COLO668 (cell line): ENCODE measurements around the gene DUS3L.

Experiments
- DNase-seq: peaks from one replicate; lab custom pipeline; 2025; ENCODE audit not compliant: unreplicated experiment; lab: John Stamatoyannopoulos, UW

DUS3L gene

GRCh38 chr19:5822181-5822844, 31.4 kb upstream of the DUS3L start:
- DNase-seq = peak; percentile 47

DNA sequence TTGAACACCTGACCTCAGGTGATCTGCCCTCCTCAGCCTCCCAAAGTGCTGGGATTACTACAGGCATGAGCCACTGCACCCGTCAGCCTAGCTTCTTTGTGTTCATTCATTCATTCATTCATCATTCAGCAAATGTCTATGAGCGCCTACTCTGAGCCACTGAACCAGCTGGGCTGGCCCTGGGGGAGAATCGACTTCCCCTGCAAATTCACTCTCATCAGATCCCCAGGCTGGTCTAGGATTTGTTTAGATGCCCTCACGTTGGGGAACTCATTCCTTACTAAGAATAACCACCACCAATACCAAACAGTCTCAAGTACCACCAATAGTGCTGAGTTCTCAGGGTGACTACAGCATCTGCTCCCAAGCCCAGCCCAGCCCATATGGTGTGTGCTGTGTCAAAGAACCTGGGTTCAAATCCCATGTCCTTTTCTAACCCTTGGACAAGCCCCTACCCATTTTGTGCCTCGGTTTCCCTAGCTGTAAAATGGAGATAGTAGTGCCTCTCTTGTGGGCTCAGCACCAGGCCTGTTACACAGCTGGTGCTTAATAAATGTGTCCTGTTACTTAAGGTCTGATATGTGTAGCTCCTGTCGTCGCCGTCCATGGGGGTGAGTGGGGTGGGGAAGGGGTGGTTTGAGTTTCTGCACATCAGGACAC, 30.7 kb upstream of the DUS3L start:
- no peak for DNase-seq

DNA sequence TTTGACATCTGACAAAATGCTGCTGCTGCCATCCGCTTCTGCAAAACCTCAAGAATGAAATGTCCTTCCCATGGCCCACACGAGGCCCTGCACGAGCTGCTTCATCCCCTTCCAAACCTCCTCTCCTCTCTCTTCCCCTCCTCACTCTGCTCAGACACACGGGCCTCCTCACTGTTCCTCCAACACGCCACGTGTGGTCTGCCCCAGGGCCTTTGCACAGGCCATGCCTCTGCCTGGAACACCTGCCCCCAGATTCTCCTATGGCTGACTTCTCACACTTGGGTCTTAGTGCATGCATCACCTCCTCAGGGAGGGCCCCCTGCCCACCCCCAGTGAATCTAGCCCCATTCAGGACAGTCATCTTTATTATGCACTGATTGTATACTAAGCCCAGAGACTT, 29.8 kb upstream of the DUS3L start:
- no peak for DNase-seq

- DNase-seq = no peak
These were observed 27.6 kb upstream of the DUS3L start for GRCh38 chr19:5818594-5818993.

DNA sequence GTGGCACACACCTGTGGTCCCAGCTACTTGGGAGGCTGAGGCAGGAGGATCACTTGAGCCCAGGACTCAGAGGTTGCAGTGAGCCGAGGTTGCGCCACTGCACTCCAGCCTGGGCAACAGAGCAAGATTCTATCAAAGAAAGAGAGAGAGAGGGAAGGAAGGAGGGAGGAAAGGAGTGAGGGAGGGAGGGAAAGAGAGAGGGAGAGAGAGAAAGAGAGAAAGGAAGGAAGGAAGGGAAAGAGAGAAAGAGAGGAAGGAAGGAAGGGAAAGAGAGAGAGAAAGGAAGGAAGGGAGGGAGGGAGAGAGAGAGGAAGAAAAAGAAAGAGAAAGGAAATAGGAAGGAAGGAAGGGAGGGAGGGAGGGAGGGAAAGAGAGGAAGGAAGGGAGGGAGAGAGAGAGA, 26.3 kb upstream of the DUS3L start:
- no peak for DNase-seq

DNA sequence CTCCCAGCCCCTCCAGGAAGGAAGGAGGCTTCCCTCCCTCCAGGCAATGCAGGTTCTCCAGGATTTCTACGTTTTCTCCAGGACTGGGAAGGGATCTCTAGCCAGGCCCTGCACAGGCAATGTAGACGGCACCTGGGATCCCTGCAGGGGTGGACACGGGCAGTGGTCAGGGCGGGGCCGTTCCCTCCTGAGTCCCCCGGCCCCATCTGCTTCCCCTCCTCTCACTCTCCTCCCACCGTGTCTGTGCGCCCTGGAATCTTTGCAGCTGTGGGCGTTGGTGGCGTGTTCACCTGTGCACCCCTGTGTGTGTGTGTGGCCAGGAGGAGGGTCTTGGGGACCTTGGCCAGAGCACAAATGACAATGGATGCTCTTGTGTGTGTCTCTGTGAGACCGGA, 23.9 kb upstream of the DUS3L start:
- no peak for DNase-seq

GRCh38 chr19:5814123-5814851, 23.3 kb upstream of the DUS3L start:
- no peak for DNase-seq

- no peak for DNase-seq
These were observed 20.2 kb upstream of the DUS3L start for GRCh38 chr19:5811117-5811516.

- DNase-seq = no peak
These were observed 18.5 kb upstream of the DUS3L start for GRCh38 chr19:5809469-5809868.

GRCh38 chr19:5809053-5809452, 18.1 kb upstream of the DUS3L start:
- no peak for DNase-seq

GRCh38 chr19:5808120-5808816, 17.3 kb upstream of the DUS3L start:
- no peak for DNase-seq

DNA sequence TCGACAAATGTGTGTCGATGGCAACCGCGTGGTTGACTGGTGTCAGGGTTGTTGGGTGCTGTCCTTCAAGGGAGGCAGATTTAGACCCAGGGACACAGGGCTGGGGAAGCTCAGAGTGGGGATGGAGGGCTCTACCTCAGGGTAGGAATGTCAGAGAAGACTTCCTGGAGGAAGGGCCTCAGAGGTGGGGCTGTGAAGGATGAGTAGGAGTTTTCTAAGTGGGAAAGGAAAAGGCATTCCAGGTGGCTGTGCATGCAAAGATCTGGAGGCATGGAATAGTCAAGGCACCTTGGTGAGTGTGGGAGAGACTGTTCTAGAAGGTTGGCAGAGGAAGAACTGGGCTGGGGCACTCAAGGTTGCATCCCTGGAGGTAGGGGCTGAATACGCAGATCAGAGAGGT, 15.9 kb upstream of the DUS3L start:
- DNase-seq = no peak

DNA sequence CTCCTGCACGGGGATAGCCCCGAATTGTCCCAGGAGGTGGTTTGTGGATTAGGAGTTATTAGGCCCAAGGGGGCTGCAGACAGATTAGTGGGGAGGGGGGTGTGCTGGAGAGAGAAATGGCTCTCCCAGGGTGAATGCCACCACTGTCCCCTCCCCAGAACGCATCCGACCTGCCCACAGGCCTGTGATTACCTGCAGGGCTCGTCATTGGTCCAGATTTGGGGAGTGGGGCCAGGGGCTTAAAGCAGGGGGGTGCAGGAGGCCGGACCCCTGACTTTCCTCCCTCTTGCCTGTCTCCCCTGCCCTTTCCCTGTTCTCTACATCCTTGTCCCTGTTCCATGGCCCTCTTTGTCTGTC, 15.1 kb upstream of the DUS3L start:
- DNase-seq = no peak

DNA sequence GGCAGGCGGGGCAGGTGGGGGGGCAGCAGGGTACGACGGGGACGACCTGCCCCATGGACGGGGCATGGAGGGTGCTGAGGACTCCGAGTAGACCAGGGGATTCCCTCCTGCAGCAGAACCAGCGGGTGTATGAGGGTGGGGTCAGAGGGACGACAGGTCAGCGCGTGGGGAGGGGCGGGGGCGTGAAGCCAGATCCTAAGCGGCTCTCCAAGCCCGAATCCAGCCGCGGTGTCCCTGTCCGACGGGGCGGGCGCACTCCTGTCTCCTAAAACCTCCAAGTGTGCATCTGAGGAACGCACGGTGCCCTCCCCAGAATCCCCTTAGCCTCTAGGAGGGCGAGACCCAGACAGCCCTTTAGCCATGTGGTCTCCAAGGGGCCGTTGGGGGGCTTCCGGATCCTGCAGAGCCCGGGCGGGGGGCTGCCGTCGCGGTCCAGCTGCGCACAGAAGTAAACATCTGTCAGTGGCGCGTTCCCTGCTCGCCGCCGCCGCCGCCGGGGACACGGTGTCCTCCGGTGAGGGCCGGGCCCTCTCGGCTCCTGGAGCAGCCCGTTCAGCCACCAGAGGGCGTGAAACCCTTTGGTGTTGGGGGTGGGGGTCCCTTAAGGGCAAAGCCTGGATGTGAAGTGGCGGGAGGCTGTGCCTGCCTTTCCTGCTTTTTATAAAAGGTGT, 14.6 kb upstream of the DUS3L start:
- DNase-seq = peak; percentile 87

- DNase-seq = peak; percentile 69
These were observed 13.8 kb upstream of the DUS3L start, which contains the start of gene NRTN for GRCh38 chr19:5804516-5805461. Gene NRTN, plus strand, starts transcription at chr19:5805067. Its CDS starts 19,099 bp downstream, at chr19:5824166.

DNA sequence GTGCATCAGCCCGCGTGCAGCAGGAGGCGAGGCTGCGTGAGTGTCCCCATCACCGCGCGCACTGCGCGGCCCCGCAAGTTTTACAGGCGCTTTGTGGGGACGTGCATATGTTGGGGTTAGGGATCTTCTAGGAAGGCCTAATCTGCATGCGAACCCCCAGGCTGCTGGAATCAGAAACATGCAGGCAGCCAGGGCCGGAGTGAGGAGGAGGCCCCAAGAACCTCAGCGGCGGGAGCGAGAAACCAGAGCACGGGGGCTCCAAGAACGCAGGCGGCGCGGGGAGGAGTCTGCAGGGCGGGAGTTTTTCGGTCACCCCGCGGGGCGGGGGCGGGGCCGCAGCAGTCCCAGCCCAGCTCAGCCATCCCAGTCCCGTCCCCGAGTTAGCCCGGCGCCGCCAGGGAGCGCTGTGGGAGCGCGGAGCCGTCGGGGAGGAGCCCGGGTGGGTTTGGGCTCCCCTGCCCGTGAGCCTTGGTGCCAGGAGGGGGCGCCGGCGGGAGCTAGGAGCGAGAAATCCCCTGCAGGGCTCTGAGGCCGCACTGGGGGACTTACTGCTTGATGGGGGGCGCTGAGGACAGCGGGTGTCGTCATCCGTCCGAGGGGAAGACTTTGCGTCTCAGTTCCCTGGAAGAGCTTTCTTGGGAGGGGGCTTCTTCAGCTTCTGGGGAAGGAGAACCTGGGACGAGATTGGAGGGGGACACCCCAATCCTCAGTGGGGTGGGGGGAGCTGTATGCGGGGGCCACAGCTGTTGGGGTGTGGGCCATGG, 13.0 kb upstream of the DUS3L start:
- DNase-seq = peak; percentile 93

DNA sequence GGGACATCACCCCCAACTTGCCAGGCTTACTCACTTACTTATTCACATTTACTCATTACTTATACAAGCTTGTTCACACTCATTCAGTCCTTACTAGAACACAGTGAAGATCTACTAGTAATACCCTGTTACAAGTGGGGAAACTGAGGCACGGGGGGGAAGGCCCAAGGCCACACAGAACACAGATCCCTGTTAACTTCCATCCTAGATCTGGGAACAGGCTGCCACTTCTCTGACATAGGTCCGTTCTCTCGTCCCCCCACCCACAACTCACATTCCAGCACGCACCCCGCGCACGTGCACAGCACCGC, 12.4 kb upstream of the DUS3L start:
- no peak for DNase-seq

- DNase-seq = no peak
These were observed 11.0 kb upstream of the DUS3L start for GRCh38 chr19:5801796-5802619.
